Neural crest cell (in vitro differentiated cells): Measurements from ENCODE around the gene STK4. TPM values are rescaled to one million over a fixed set of nuclear protein-coding genes. Genes with fewer than 3 reads are reported as not detected.

Source experiments
- DNase-seq: peaks from one replicate; pipeline ENCODE4 v3.0.0; 2021; ENCODE audit warnings: low read depth, mixed read lengths, low spot score
- H3K27ac Mint-ChIP-seq: one replicate; pipeline ENCODE4 v1.8.0; 2021; ENCODE audit warnings: mild to moderate bottlenecking, mixed read lengths; ENCODE audit not compliant: unreplicated experiment
- H3K27me3 Mint-ChIP-seq: 2 replicates; pipeline ENCODE4 v1.8.0; 2021; ENCODE audit warnings: low read depth, mild to moderate bottlenecking, mixed read lengths
- H3K36me3 Mint-ChIP-seq: 2 replicates; pipeline ENCODE4 v1.8.0; 2021; ENCODE audit warnings: low read depth, mild to moderate bottlenecking, mixed read lengths
- H3K4me1 Mint-ChIP-seq: 2 replicates; pipeline ENCODE4 v1.8.0; 2021; ENCODE audit warnings: mixed read lengths
- H3K4me3 Mint-ChIP-seq: one replicate; pipeline ENCODE4 v1.8.0; 2021; ENCODE audit warnings: mild to moderate bottlenecking, mixed read lengths
- H3K9me3 Mint-ChIP-seq: 2 replicates; pipeline ENCODE4 v1.8.0; 2021; ENCODE audit warnings: mixed read lengths
- CTCF ChIP-seq: fragments of 200-600 bp; sonication (generic); conservative IDR thresholded peaks from 2 replicates; pipeline ENCODE4 v1.5.0; 2021; ENCODE audit warnings: antibody characterized with exemption, mild to moderate bottlenecking
- total RNA-seq: library from RNA; stranded (reverse); gene quantifications from 2 replicates; pipeline ENCODE4 v1.2.1, GENCODE V29; 2021

The STK4 gene
- total RNA-seq, 1 donor from 2014 or later, result 41.2 TPM

GRCh38 chr20:44997171-44997570 lies 30.9 kb downstream of the STK4 start:
- peaks cover 13% of the 10 kb centered on the region for H3K36me3 Mint-ChIP-seq
- no peak overlapping the region for H3K27ac Mint-ChIP-seq
- H3K27me3 Mint-ChIP-seq, result no peaks in the 10 kb centered on the region
- H3K9me3 Mint-ChIP-seq, result no peaks in the 10 kb centered on the region
- H3K4me3 Mint-ChIP-seq, result no peak overlapping the region
- no peaks in the 10 kb centered on the region for H3K4me1 Mint-ChIP-seq
- TF ChIP-seq CTCF, result no peak
- DNase-seq, result no peak

GRCh38 chr20:44997668-44998067 lies 31.4 kb downstream of the STK4 start:
- DNase-seq, result no peak
- H3K36me3 Mint-ChIP-seq, result peaks cover 13% of the 10 kb centered on the region
- no peaks in the 10 kb centered on the region for H3K9me3 Mint-ChIP-seq
- no peak for TF ChIP-seq CTCF
- H3K4me3 Mint-ChIP-seq, result no peak overlapping the region
- no peaks in the 10 kb centered on the region for H3K4me1 Mint-ChIP-seq
- H3K27me3 Mint-ChIP-seq, result no peaks in the 10 kb centered on the region
- H3K27ac Mint-ChIP-seq, result no peak overlapping the region

- no peaks in the 10 kb centered on the region for H3K27me3 Mint-ChIP-seq
- peaks cover 5% of the 10 kb centered on the region for H3K36me3 Mint-ChIP-seq
- H3K9me3 Mint-ChIP-seq, result no peaks in the 10 kb centered on the region
- no peak overlapping the region for H3K4me3 Mint-ChIP-seq
- no peak for TF ChIP-seq CTCF
- H3K4me1 Mint-ChIP-seq, result no peaks in the 10 kb centered on the region
- no peak for DNase-seq
- no peak overlapping the region for H3K27ac Mint-ChIP-seq
These were observed 42.3 kb downstream of the STK4 start for GRCh38 chr20:45008521-45009049.

GRCh38 chr20:45010399-45010828 lies 44.1 kb downstream of the STK4 start:
- TF ChIP-seq CTCF, result no peak
- no peaks in the 10 kb centered on the region for H3K9me3 Mint-ChIP-seq
- H3K27me3 Mint-ChIP-seq, result no peaks in the 10 kb centered on the region
- peaks cover 3% of the 10 kb centered on the region for H3K4me1 Mint-ChIP-seq
- no peak for DNase-seq
- H3K27ac Mint-ChIP-seq, result no peak overlapping the region
- no peak overlapping the region for H3K4me3 Mint-ChIP-seq
- H3K36me3 Mint-ChIP-seq, result peaks cover 5% of the 10 kb centered on the region

- no peak overlapping the region for H3K4me3 Mint-ChIP-seq
- peak; percentile 84 for TF ChIP-seq CTCF
- H3K4me1 Mint-ChIP-seq, result peaks cover 3% of the 10 kb centered on the region
- no peaks in the 10 kb centered on the region for H3K27me3 Mint-ChIP-seq
- H3K27ac Mint-ChIP-seq, result no peak overlapping the region
- peaks cover 5% of the 10 kb centered on the region for H3K36me3 Mint-ChIP-seq
- peak; percentile 50 for DNase-seq
- H3K9me3 Mint-ChIP-seq, result no peaks in the 10 kb centered on the region
These were observed 44.8 kb downstream of the STK4 start for GRCh38 chr20:45011108-45011526.
